Effector CD4-positive, alpha-beta T cell (primary cell): ENCODE data around the gene ZFP14.
"Not testable (repeated sequence)": the region's sequence is repeated elsewhere in the genome, so short reads cannot be mapped to it uniquely, and the experiment has no call there.

Experiments
- DNase-seq: peaks from one replicate; pipeline ENCODE4 v3.0.0-alpha.2; 2020

The ZFP14 gene

DNA sequence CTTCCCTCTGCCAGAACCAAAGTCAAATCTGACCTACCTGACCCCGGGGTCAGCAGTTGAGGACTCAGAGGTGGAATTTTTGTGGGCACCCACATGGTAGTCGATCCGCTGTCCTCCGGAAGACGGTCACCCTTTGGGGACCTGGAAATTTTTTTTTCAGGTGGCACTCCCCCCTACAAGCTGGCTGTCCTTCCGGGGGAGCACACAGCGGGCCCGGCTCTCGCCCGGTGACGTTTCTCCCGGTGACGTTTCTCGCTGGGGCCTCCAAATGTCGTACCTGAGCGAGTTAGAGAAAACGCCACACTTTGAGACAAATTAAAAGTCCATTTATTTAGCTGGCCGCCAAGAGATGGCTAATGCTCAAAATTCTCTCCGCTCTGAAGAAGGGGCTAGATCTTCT lies 48.8 kb downstream of the ZFP14 start:
- no peak for DNase-seq

- DNase-seq, result not testable (repeated sequence)
These were observed 49.5 kb downstream of the ZFP14 start for GRCh38 chr19:36329534-36329933.

DNA sequence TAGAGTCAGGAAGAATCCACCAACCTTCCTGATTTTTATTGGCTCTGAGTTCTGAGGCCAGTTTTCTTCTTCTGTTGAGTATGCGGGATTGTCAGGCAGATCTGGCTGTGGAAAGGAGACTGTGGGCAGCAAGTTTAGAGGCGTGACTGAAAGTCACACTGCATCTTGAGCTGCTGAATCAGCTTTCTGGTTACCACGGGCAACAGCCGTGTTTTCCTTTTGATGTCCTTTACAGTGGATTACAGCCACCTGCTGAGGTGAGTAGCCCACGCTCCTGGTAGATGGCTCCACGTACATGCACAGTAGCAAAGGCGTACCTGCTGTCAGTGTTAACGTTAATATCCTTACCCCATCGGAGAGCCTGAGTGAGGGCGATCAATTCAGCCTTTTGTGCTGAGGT lies 52.4 kb downstream of the ZFP14 start:
- not testable (repeated sequence) for DNase-seq

DNA sequence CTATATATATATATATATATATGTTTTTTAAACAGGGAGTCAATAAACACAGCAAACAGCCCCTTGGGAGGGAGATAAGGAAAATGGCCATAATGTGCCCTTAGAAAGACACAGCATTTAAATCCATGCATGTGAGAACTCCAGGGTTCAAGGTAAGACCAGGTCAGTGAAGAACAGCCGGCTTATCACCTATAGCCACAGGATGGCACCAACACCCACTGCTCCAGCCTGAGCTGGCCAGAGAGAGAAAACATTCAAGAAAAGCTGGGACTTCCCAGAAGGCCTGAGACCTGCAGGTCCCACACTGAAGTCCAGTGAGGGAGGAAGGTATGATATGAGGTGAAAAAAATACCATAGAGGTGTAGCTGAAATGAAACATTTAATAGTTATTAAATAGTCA lies 63.8 kb downstream of the ZFP14 start:
- DNase-seq, result not testable (repeated sequence)

DNA sequence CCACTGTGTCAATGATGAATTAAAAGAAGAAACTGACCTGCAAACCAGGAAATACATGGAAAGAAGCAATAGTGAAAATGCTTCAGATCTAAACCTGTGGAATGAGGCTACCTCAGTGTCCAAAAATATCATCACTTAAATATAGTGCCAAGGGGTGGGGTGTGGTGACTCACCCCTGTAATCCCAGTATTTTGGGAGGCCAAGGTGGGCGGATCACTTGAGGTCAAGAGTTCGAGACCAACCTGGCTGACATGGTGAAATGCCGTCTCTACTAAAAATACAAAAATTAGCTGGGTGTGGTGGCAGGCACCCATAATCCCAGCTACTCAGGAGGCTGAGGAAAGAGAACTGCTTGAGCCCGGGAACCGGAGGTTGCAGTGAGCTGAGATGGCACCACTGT lies 64.9 kb downstream of the ZFP14 start:
- DNase-seq, result not testable (repeated sequence)

DNA sequence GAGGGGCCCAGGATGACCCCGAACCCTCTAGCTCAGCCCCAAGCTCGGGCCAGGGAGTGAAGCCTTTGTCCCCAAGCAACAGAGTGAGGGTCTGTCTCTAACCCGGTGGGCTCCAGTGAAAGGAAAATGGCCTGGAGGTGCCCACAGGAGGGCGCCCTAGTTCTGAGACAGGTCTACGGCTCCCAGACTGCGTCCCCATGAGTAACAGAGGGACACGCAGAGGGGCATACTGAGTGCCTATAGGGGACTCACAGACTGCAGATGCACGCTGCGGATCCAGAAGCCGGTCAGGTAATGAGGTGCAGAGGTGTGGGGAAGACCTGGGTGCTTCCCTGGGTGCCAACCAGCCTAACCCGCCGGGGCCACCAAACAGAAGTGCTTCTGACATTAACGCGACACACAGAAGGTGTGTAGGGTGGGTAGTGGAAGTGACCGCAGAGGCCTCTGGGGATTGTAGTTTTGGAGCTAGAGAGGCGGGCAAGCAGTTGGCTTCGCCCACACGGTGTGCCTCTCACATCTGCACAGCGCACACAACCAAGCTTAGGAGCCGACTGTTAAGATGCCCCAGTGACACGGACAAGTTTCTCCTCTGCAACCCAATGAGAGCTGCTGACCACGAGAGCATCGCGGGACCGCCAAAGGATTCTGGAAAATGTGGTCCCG lies 67.8 kb downstream of the ZFP14 start:
- DNase-seq, result not testable (repeated sequence)

DNA sequence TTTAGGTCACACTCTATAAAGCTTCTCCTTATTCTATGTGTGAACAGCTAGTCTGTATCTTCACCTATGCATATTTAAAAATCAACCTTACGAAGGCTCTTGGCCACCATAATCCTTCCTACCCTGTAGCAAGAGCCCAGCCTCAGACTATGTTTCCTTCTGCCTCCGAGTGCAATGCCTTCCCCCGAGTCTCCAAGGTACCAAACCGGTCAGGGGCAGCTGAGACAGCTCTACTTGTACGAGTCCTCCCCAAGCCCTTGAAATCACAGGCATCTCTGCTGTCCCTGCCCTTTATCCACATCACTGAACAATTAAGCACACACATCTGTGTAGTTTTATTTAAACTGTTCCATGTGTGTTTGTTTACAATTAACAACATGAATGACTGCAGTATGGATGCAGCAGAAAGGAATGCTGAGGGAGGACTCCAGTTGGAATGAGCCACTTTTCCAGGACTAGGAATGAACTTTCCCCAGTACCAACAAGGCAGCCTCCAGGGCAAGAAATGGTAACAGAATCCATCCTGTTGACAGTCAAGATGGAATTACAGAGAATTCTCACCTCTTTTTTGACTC lies 68.5 kb downstream of the ZFP14 start:
- DNase-seq, result not testable (repeated sequence)

GRCh38 chr19:36309759-36310158 lies 69.2 kb downstream of the ZFP14 start:
- DNase-seq, result not testable (repeated sequence)

DNA sequence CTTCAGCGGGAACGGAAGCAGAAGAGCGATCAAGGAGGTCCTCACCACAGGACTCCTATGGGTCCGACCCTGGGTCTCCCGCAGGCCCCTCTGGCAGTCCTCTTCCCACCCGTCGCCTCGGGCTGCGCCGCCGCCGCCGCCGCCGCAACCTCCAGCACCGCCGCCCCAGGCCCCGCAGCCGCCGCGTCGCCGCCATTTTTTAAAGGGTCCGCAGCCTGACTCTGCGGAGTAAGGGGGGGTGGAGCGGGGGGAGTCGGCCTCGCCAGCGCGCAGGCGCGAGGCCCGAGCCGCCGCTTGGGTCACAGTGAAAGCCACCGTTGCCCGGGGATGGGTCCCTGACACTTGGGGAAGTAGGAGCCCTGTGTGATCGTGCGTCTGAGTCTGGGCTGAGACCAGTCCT lies 69.7 kb downstream of the ZFP14 start:
- not testable (repeated sequence) for DNase-seq

- not testable (repeated sequence) for DNase-seq
These were observed 86.7 kb downstream of the ZFP14 start for GRCh38 chr19:36292317-36292716.
